Left ventricle myocardium inferior (tissue), 1 donor: ENCODE data around the gene GRID1. TPM values are rescaled to one million over a fixed set of nuclear protein-coding genes. Genes with fewer than 3 reads are reported as not detected.

Experiments used
- DNase-seq: peaks from one replicate; pipeline ENCODE4 v3.0.0-alpha.2; 2020
- H3K27ac ChIP-seq: fragments of 200-600 bp; replicated peaks from 2 replicates; pipeline ENCODE4 v1.8.0; 2021
- H3K27me3 ChIP-seq: fragments of 200-600 bp; 2 replicates; pipeline ENCODE4 v1.8.0; 2021; ENCODE audit warnings: low read depth
- H3K36me3 ChIP-seq: fragments of 200-600 bp; 2 replicates; pipeline ENCODE4 v1.8.0; 2021
- H3K4me1 ChIP-seq: fragments of 200-600 bp; 2 replicates; pipeline ENCODE4 v1.8.0; 2021
- H3K4me3 ChIP-seq: fragments of 200-600 bp; 2 replicates; pipeline ENCODE4 v1.8.0; 2021; ENCODE audit warnings: mild to moderate bottlenecking, moderate library complexity
- H3K9me3 ChIP-seq: fragments of 200-600 bp; replicated peaks from 2 replicates; pipeline ENCODE4 v1.8.0; 2021
- CTCF ChIP-seq: fragments of 200-600 bp; IDR thresholded peaks from 2 replicates; pipeline ENCODE4 v1.8.0; 2021; ENCODE audit warnings: antibody characterized with exemption, mild to moderate bottlenecking, borderline replicate concordance
- intact Hi-C: fragments of 100-400 bp; cut with micrococcal nuclease; formaldehyde crosslinking; loops from one replicate; pipeline ENCODE4 v1.11.0; 2022
- total RNA-seq: library from RNA; stranded (reverse); fragmentation: NEBNext Ultra II Directional; extraction: Animal tissue kit (Norgen Biotek cat#: 25700); gene quantifications from one replicate; pipeline ENCODE4 v1.2.1, GENCODE V29; 2021
- donor health status: DM: no; HTN: yes; CAD: no; lungs with severe emphysema.

The GRID1 gene
- total RNA-seq, 1 donor from 2014 or later = 1.6 TPM

GRCh38 chr10:86226016-86226415 is 140.6 kb downstream of the GRID1 start:
- intact Hi-C loops = no loop called here
- no peak for TF ChIP-seq CTCF
- H3K27ac ChIP-seq = no peak overlapping the region
- peaks cover 14% of the 10 kb centered on the region for H3K27me3 ChIP-seq
- no peaks in the 10 kb centered on the region for H3K9me3 ChIP-seq
- DNase-seq = no peak
- H3K4me3 ChIP-seq = no peak overlapping the region
- no peaks in the 10 kb centered on the region for H3K36me3 ChIP-seq
- H3K4me1 ChIP-seq = no peaks in the 10 kb centered on the region

- no peak for TF ChIP-seq CTCF
- Histone ChIP-seq H3K9me3 (no peaks in the 10 kb centered on the region), H3K36me3 (no peaks in the 10 kb centered on the region), H3K27me3 (peaks cover 14% of the 10 kb centered on the region), H3K27ac (no peak overlapping the region), H3K4me3 (no peak overlapping the region), H3K4me1 (no peaks in the 10 kb centered on the region)
- intact Hi-C loops = no loop called here
- DNase-seq = no peak
Observed at GRCh38 chr10:86225103-86225782, 141.4 kb downstream of the GRID1 start.

GRCh38 chr10:86224354-86225102 is 142.1 kb downstream of the GRID1 start:
- no peak for DNase-seq

GRCh38 chr10:86223256-86223655 is 143.3 kb downstream of the GRID1 start:
- Histone ChIP-seq H3K27me3 (peaks cover 14% of the 10 kb centered on the region), H3K9me3 (no peaks in the 10 kb centered on the region), H3K4me1 (no peaks in the 10 kb centered on the region), H3K27ac (no peak overlapping the region), H3K4me3 (no peak overlapping the region), H3K36me3 (no peaks in the 10 kb centered on the region)
- no peak for TF ChIP-seq CTCF
- intact Hi-C loops = no loop called here
- DNase-seq = no peak

More at GRCh38 chr10:86224354-86225102, 142.1 kb downstream of the GRID1 start:
- Histone ChIP-seq H3K27me3 (peaks cover 14% of the 10 kb centered on the region), H3K9me3 (no peaks in the 10 kb centered on the region), H3K4me1 (no peaks in the 10 kb centered on the region), H3K4me3 (no peak overlapping the region), H3K36me3 (no peaks in the 10 kb centered on the region), H3K27ac (no peak overlapping the region)
- intact Hi-C loops = no loop called here
- TF ChIP-seq CTCF = no peak

GRCh38 chr10:86222687-86223086 is 143.9 kb downstream of the GRID1 start:
- TF ChIP-seq CTCF = no peak
- H3K36me3 ChIP-seq = no peaks in the 10 kb centered on the region
- no peak overlapping the region for H3K27ac ChIP-seq
- no peaks in the 10 kb centered on the region for H3K4me1 ChIP-seq
- H3K4me3 ChIP-seq = no peak overlapping the region
- H3K27me3 ChIP-seq = peaks cover 14% of the 10 kb centered on the region
- H3K9me3 ChIP-seq = no peaks in the 10 kb centered on the region
- DNase-seq = no peak
- intact Hi-C loops = no loop called here
